Measurements from ENCODE around the gene CDH9.
"Not testable (repeated sequence)": the region's sequence is repeated elsewhere in the genome, so short reads cannot be mapped to it uniquely, and the experiment has no call there.

Gene CDH9

GRCh38 chr5:26869781-26870180, 168.6 kb downstream of the CDH9 start:
- CTCF ChIA-PET = no interaction called here
- TF ChIP-seq SP1 (IDR thresholded peaks at IDR 0.05) (no peak), FOXA1 (IDR thresholded peaks at IDR 0.05) (no peak), L3MBTL2 (conservative IDR thresholded peaks at IDR 0.05) (no peak), CTBP1 (IDR thresholded peaks at IDR 0.05; ENCODE audit: borderline replicate concordance) (no peak), LEF1 (IDR thresholded peaks at IDR 0.05; ENCODE audit: borderline replicate concordance) (no peak), FOXM1 (IDR thresholded peaks at IDR 0.05; ENCODE audit: borderline replicate concordance) (no peak), HDGF (IDR thresholded peaks at IDR 0.05; ENCODE audit: borderline replicate concordance) (no peak), BHLHE40 (IDR thresholded peaks at IDR 0.05; ENCODE audit: borderline replicate concordance) (no peak), FOXK2 (IDR thresholded peaks at IDR 0.05) (no peak), ARNT (IDR thresholded peaks at IDR 0.05) (no peak), ELF4 (IDR thresholded peaks at IDR 0.05) (no peak), ZNF384 (IDR thresholded peaks at IDR 0.05) (no peak), NFRKB (IDR thresholded peaks at IDR 0.05) (no peak), TARDBP (IDR thresholded peaks at IDR 0.05) (no peak), SUZ12 (IDR thresholded peaks at IDR 0.05) (no peak)
- TF ChIP-seq, protein P1, sequence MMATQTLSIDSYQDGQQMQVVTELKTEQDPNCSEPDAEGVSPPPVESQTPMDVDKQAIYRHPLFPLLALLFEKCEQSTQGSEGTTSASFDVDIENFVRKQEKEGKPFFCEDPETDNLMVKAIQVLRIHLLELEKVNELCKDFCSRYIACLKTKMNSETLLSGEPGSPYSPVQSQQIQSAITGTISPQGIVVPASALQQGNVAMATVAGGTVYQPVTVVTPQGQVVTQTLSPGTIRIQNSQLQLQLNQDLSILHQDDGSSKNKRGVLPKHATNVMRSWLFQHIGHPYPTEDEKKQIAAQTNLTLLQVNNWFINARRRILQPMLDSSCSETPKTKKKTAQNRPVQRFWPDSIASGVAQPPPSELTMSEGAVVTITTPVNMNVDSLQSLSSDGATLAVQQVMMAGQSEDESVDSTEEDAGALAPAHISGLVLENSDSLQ (IDR thresholded peaks at IDR 0.05) = no peak
- POLR2A ChIA-PET = no interaction called here
- DNase-seq (ENCODE audit: extremely low spot score) = no peak

GRCh38 chr5:26868504-26868903, 169.9 kb downstream of the CDH9 start:
- POLR2A ChIA-PET = no interaction called here
- CTCF ChIA-PET = no interaction called here
- TF ChIP-seq SP1 (IDR thresholded peaks at IDR 0.05) = no peak
- no peak for TF ChIP-seq FOXK2 (IDR thresholded peaks at IDR 0.05)
- no peak for TF ChIP-seq ARNT (IDR thresholded peaks at IDR 0.05)
- TF ChIP-seq CTBP1 (IDR thresholded peaks at IDR 0.05; ENCODE audit: borderline replicate concordance) = no peak
- no peak for TF ChIP-seq SUZ12 (IDR thresholded peaks at IDR 0.05)
- TF ChIP-seq ZNF384 (IDR thresholded peaks at IDR 0.05) = no peak
- no peak for TF ChIP-seq ELF4 (IDR thresholded peaks at IDR 0.05)
- no peak for TF ChIP-seq L3MBTL2 (conservative IDR thresholded peaks at IDR 0.05)
- no peak for TF ChIP-seq BHLHE40 (IDR thresholded peaks at IDR 0.05; ENCODE audit: borderline replicate concordance)
- TF ChIP-seq LEF1 (IDR thresholded peaks at IDR 0.05; ENCODE audit: borderline replicate concordance) = no peak
- no peak for TF ChIP-seq FOXA1 (IDR thresholded peaks at IDR 0.05)
- TF ChIP-seq HDGF (IDR thresholded peaks at IDR 0.05; ENCODE audit: borderline replicate concordance) = no peak
- DNase-seq (ENCODE audit: extremely low spot score) = no peak

GRCh38 chr5:26864061-26864460, 174.3 kb downstream of the CDH9 start:
- TF ChIP-seq L3MBTL2 (conservative IDR thresholded peaks at IDR 0.05) = no peak
- TF ChIP-seq SUZ12 (IDR thresholded peaks at IDR 0.05) = no peak
- TF ChIP-seq HDGF (IDR thresholded peaks at IDR 0.05; ENCODE audit: borderline replicate concordance) = no peak
- TF ChIP-seq FOXK2 (IDR thresholded peaks at IDR 0.05) = no peak
- no peak for TF ChIP-seq ZNF384 (IDR thresholded peaks at IDR 0.05)
- DNase-seq (ENCODE audit: extremely low spot score) = no peak
- ChIA-PET POLR2A (no interaction called here), CTCF (no interaction called here)

- no peak for DNase-seq (ENCODE audit: extremely low spot score)
- TF ChIP-seq BHLHE40 (IDR thresholded peaks at IDR 0.05; ENCODE audit: borderline replicate concordance) (no peak), SUZ12 (IDR thresholded peaks at IDR 0.05) (no peak), SP1 (IDR thresholded peaks at IDR 0.05) (no peak), ARNT (IDR thresholded peaks at IDR 0.05) (no peak), LEF1 (IDR thresholded peaks at IDR 0.05; ENCODE audit: borderline replicate concordance) (no peak), NFRKB (IDR thresholded peaks at IDR 0.05) (no peak), FOXM1 (IDR thresholded peaks at IDR 0.05; ENCODE audit: borderline replicate concordance) (no peak), FOXK2 (IDR thresholded peaks at IDR 0.05) (no peak), HDGF (IDR thresholded peaks at IDR 0.05; ENCODE audit: borderline replicate concordance) (no peak), L3MBTL2 (conservative IDR thresholded peaks at IDR 0.05) (no peak), ELF4 (IDR thresholded peaks at IDR 0.05) (no peak)
- TF ChIP-seq, protein P1 (IDR thresholded peaks at IDR 0.05) = no peak
- CTCF ChIA-PET = no interaction called here
- POLR2A ChIA-PET = no interaction called here
Measured at GRCh38 chr5:26856238-26856637, 182.1 kb downstream of the CDH9 start.

GRCh38 chr5:26852450-26852849, 185.9 kb downstream of the CDH9 start:
- POLR2A ChIA-PET, CTCF ChIA-PET: not testable (repeated sequence)

DNA sequence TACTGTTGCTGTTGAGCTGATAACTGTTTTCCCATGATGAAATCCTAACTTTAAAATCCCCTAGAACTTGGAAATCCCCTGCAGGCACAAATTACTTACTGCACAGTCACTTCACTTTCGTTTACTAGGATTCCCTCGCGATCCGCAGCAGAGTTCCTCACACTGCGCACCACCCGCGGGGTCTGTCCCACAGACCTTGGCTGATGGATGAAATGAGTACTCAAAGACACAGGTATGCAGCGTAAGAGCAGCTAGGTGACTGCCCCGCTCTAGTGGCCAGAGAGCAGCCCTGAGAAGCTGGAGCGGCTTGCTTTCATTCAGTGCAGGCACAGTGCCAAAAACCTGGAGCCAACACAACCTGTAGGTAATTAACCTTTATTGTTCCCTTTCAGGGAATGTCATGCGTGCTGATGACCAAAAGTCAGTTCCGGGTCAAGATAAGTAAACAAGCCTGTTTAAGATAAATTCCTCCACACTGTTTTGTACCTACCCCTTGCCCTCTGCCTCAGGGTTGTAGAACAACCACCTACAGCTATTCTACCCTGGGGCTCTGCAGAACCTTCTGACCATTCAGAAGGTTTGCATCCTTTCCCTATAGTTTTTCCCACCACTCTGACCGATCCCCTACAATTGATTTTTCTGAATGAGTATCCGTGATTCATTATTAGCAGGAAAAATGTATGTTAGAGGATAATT, 191.2 kb downstream of the CDH9 start:
- ChIA-PET CTCF (no interaction called here), POLR2A (no interaction called here)
- no peak for TF ChIP-seq SUZ12 (IDR thresholded peaks at IDR 0.05)
- TF ChIP-seq BHLHE40 (IDR thresholded peaks at IDR 0.05; ENCODE audit: borderline replicate concordance) = no peak
- no peak for TF ChIP-seq CTBP1 (IDR thresholded peaks at IDR 0.05; ENCODE audit: borderline replicate concordance)
- no peak for TF ChIP-seq FOXK2 (IDR thresholded peaks at IDR 0.05)
- no peak for TF ChIP-seq FOXA1 (IDR thresholded peaks at IDR 0.05)
- no peak for TF ChIP-seq SP1 (IDR thresholded peaks at IDR 0.05)
- TF ChIP-seq ARNT (IDR thresholded peaks at IDR 0.05) = no peak
- TF ChIP-seq ELF4 (IDR thresholded peaks at IDR 0.05) = no peak
- TF ChIP-seq HDGF (IDR thresholded peaks at IDR 0.05; ENCODE audit: borderline replicate concordance) = no peak
- no peak for TF ChIP-seq NFRKB (IDR thresholded peaks at IDR 0.05)
- TF ChIP-seq, protein P1 (IDR thresholded peaks at IDR 0.05) = no peak
- no peak for TF ChIP-seq L3MBTL2 (conservative IDR thresholded peaks at IDR 0.05)
- TF ChIP-seq LEF1 (IDR thresholded peaks at IDR 0.05; ENCODE audit: borderline replicate concordance) = no peak
- no peak for TF ChIP-seq ZNF384 (IDR thresholded peaks at IDR 0.05)
- TF ChIP-seq TARDBP (IDR thresholded peaks at IDR 0.05) = no peak
- peak; percentile 22 for DNase-seq (ENCODE audit: extremely low spot score)

More at GRCh38 chr5:26852450-26852849, 185.9 kb downstream of the CDH9 start:
- DNase-seq (ENCODE audit: extremely low spot score) = not testable (repeated sequence)

Data from HEK293T (cell line).